ENCODE data around the gene SMG9. TPM values are rescaled to one million over a fixed set of nuclear protein-coding genes. Genes with fewer than 3 reads are reported as not detected.

The SMG9 gene
- total RNA-seq, 2 experiments from 2014 or later, result 34.7 to 38.2 TPM

DNA sequence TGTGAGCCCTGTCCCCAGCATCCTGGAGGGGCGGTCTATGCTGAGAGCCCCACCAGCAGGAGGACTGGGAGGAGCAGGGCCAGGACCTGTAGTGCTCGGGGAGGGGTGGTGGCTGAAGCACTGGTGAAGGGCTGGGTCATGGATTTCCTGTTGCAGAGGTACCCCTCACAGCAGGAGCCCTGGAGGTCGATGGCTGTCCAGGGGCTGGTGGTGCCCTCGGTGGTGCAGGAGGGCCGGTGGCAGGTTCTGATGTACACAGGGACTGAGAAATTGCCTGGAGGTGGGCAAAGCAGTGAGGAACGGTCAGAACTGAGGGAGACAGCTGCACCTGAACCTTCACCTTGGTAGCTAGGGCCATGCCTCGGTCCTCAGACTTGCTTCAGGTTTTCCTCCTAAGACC is 42.8 kb upstream of the SMG9 start:
- Mint-ChIP-seq H3K36me3 (ENCODE audit: low read depth) (no peaks in the 10 kb centered on the region), H3K27ac (no peak overlapping the region), H3K4me1 (ENCODE audit: low read depth) (peaks cover 6% of the 10 kb centered on the region), H3K27me3 (peaks cover 47% of the 10 kb centered on the region), H3K4me3 (peak overlapping the region; percentile 76), H3K9me3 (no peaks in the 10 kb centered on the region)
- intact Hi-C loops (cut with DNase I, micrococcal nuclease), result no loop called here
- DNase-seq (no peak), ATAC-seq (ENCODE audit: poor library complexity) (no peak)
- no peaks in the 10 kb centered on the region for H3K36me3 ChIP-seq (ENCODE audit: insufficient read depth, low read length)
- TF ChIP-seq, protein P1, sequence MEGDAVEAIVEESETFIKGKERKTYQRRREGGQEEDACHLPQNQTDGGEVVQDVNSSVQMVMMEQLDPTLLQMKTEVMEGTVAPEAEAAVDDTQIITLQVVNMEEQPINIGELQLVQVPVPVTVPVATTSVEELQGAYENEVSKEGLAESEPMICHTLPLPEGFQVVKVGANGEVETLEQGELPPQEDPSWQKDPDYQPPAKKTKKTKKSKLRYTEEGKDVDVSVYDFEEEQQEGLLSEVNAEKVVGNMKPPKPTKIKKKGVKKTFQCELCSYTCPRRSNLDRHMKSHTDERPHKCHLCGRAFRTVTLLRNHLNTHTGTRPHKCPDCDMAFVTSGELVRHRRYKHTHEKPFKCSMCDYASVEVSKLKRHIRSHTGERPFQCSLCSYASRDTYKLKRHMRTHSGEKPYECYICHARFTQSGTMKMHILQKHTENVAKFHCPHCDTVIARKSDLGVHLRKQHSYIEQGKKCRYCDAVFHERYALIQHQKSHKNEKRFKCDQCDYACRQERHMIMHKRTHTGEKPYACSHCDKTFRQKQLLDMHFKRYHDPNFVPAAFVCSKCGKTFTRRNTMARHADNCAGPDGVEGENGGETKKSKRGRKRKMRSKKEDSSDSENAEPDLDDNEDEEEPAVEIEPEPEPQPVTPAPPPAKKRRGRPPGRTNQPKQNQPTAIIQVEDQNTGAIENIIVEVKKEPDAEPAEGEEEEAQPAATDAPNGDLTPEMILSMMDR (IDR thresholded peaks at IDR 0.05), result no peak
- ChIA-PET POLR2A (no interaction called here), CTCF (interaction anchor here (1.3 kb wide), 1 partner anchor 52 kb away, joined by 4 read pairs; no protein-coding TSS in a partner anchor)
- no peak overlapping the region for H3K4me3 ChIP-seq (ENCODE audit: low read length)
- H3K27ac ChIP-seq (ENCODE audit: low read depth in 1 of 2, low read length in 2 of 2), result no peak overlapping the region
- peaks cover 13% of the 10 kb centered on the region for H3K4me1 ChIP-seq (ENCODE audit: insufficient read depth, low read length)
- peaks cover 4 to 8% of the 10 kb centered on the region in 2 experiments for H3K27me3 ChIP-seq (ENCODE audit: control insufficient read depth in 1 of 2, insufficient read depth in 2 of 2, low read length in 2 of 2)
- H3K9me3 ChIP-seq (ENCODE audit: control insufficient read depth in 1 of 2, insufficient read depth in 1 of 2, low read length in 2 of 2), result peaks cover 0 to 6% of the 10 kb centered on the region in 2 experiments

DNA sequence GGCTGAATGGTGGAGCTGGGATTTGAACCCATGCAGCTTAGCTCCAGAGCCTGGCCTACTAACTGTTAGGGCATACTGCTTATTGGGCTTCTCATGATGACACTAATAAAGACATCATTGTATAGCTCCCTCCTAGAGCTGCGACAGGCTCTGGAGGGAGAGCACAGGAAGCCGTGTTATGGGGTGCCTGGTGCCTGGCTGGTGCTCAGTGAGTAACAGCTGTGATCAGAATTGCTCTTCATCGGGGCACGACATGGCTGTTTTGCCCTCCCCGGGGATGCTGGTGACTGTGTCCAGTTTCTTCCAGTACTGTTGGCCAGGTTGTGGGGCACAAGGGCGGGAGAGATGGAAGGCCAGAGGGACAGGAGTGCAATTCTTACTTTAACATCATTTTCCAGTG is 42.4 kb upstream of the SMG9 start:
- ATAC-seq (ENCODE audit: poor library complexity) (no peak), DNase-seq (no peak)
- Mint-ChIP-seq H3K27me3 (peaks cover 47% of the 10 kb centered on the region), H3K27ac (no peak overlapping the region), H3K36me3 (ENCODE audit: low read depth) (no peaks in the 10 kb centered on the region), H3K4me1 (ENCODE audit: low read depth) (peaks cover 6% of the 10 kb centered on the region), H3K4me3 (peak overlapping the region; percentile 76), H3K9me3 (no peaks in the 10 kb centered on the region)
- H3K27me3 ChIP-seq (ENCODE audit: control insufficient read depth in 1 of 2, insufficient read depth in 2 of 2, low read length in 2 of 2), result peaks cover 4 to 10% of the 10 kb centered on the region in 2 experiments
- CTCF ChIA-PET, result interaction anchor here (1.3 kb wide), 1 partner anchor 52 kb away, joined by 4 read pairs; no protein-coding TSS in a partner anchor
- peaks cover 0 to 6% of the 10 kb centered on the region in 2 experiments for H3K9me3 ChIP-seq (ENCODE audit: control insufficient read depth in 1 of 2, insufficient read depth in 1 of 2, low read length in 2 of 2)
- H3K36me3 ChIP-seq (ENCODE audit: insufficient read depth, low read length), result no peaks in the 10 kb centered on the region
- TF ChIP-seq, protein P1 (IDR thresholded peaks at IDR 0.05), result no peak
- H3K4me3 ChIP-seq (ENCODE audit: low read length), result no peak overlapping the region
- no peak overlapping the region for H3K27ac ChIP-seq (ENCODE audit: low read depth in 1 of 2, low read length in 2 of 2)
- peaks cover 13% of the 10 kb centered on the region for H3K4me1 ChIP-seq (ENCODE audit: insufficient read depth, low read length)
- POLR2A ChIA-PET, result no interaction called here
- intact Hi-C loops (cut with DNase I, micrococcal nuclease), result no loop called here

DNA sequence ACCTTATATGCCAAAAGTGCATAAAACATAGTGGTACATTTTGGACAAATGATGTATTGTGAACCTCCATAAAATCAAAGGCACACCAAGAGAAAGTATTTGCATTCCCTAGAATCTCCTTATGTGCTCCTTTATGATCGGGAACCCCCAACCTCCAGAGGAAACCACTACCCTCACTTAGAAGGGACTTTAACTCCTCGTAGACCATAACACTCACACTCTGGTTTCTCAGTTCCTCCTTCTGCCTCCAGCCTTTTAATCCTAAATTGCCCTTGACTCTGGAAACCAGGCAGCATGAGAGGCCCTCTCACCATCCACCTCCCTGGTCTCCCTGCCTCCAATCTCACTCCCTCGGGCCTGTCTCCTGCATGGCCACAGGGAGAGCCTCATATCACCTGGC is 35.8 kb upstream of the SMG9 start:
- peaks cover 27% of the 10 kb centered on the region for H3K27me3 Mint-ChIP-seq
- no peak for ATAC-seq (ENCODE audit: poor library complexity)
- ChIA-PET POLR2A (no interaction called here), CTCF (no interaction called here)
- Histone ChIP-seq H3K4me1 (ENCODE audit: insufficient read depth, low read length) (no peaks in the 10 kb centered on the region), H3K36me3 (ENCODE audit: insufficient read depth, low read length) (no peaks in the 10 kb centered on the region), H3K9me3 (ENCODE audit: control insufficient read depth in 1 of 2, insufficient read depth in 1 of 2, low read length in 2 of 2) (no peaks in the 10 kb centered on the region), H3K27me3 (ENCODE audit: control insufficient read depth in 1 of 2, insufficient read depth in 2 of 2, low read length in 2 of 2) (peaks cover 6 to 10% of the 10 kb centered on the region in 2 experiments), H3K27ac (ENCODE audit: low read depth in 1 of 2, low read length in 2 of 2) (no peak overlapping the region), H3K4me3 (ENCODE audit: low read length) (no peak overlapping the region)
- TF ChIP-seq, protein P1 (IDR thresholded peaks at IDR 0.05), result no peak
- no peaks in the 10 kb centered on the region for H3K36me3 Mint-ChIP-seq (ENCODE audit: low read depth)
- intact Hi-C loops (cut with DNase I, micrococcal nuclease), result no loop called here
- H3K4me1 Mint-ChIP-seq (ENCODE audit: low read depth), result no peaks in the 10 kb centered on the region
- H3K27ac Mint-ChIP-seq, result no peak overlapping the region
- H3K9me3 Mint-ChIP-seq, result no peaks in the 10 kb centered on the region
- H3K4me3 Mint-ChIP-seq, result no peak overlapping the region
- DNase-seq, result no peak

All from CD4-positive, alpha-beta T cell (primary cell).